HL-60 (cell line): ENCODE data around the gene DZIP1.

Experiments used
- CTCF ChIP-seq: IDR thresholded peaks from one replicate; pipeline ENCODE4 v1.5.1; 2011; ENCODE audit warnings: low read length, control low read depth, inconsistent platforms; ENCODE audit not compliant: insufficient read depth
- GABPA ChIP-seq: IDR thresholded peaks from 2 replicates; pipeline ENCODE4 v1.6.1; 2012; ENCODE audit warnings: low read depth
- POLR2AphosphoS5 ChIP-seq: IDR thresholded peaks from 2 replicates; pipeline ENCODE4 v1.6.1; 2012; ENCODE audit warnings: low read depth
- REST ChIP-seq: IDR thresholded peaks from 2 replicates; pipeline ENCODE4 v1.6.1; 2012; ENCODE audit warnings: low read depth; ENCODE audit not compliant: insufficient replicate concordance
- SPI1 ChIP-seq: IDR thresholded peaks from 2 replicates; pipeline ENCODE4 v1.6.1; 2012; ENCODE audit warnings: low read depth, mild to moderate bottlenecking, borderline replicate concordance

- TF ChIP-seq CTCF (no peak), SPI1 (no peak), GABPA (no peak), POLR2AphosphoS5 (no peak), REST (no peak)
Measured at GRCh38 chr13:95533545-95534160, 110.9 kb downstream of the DZIP1 start.
